Measurements from ENCODE around the gene RIT2. TPM values are rescaled to one million over a fixed set of nuclear protein-coding genes. Genes with fewer than 3 reads are reported as not detected.

RIT2 gene
- total and polyA plus RNA-seq, 2 experiments from 2014 or later, result not detected

GRCh38 chr18:42958353-42958752 is 157.1 kb downstream of the RIT2 start:
- no peak overlapping the region for H3K27ac ChIP-seq
- DNase-seq (ENCODE audit: low read depth in 1 of 2, low spot score in 1 of 2), result no peak
- H3K4me3 ChIP-seq, result no peak overlapping the region
- H3K27me3 ChIP-seq, result no peaks in the 10 kb centered on the region
- H3K9me3 ChIP-seq (ENCODE audit: low read depth), result no peaks in the 10 kb centered on the region
- H3K4me1 ChIP-seq (ENCODE audit: low read depth), result peaks cover 14% of the 10 kb centered on the region
- H3K36me3 ChIP-seq, result no peaks in the 10 kb centered on the region
- TF ChIP-seq, protein P1, sequence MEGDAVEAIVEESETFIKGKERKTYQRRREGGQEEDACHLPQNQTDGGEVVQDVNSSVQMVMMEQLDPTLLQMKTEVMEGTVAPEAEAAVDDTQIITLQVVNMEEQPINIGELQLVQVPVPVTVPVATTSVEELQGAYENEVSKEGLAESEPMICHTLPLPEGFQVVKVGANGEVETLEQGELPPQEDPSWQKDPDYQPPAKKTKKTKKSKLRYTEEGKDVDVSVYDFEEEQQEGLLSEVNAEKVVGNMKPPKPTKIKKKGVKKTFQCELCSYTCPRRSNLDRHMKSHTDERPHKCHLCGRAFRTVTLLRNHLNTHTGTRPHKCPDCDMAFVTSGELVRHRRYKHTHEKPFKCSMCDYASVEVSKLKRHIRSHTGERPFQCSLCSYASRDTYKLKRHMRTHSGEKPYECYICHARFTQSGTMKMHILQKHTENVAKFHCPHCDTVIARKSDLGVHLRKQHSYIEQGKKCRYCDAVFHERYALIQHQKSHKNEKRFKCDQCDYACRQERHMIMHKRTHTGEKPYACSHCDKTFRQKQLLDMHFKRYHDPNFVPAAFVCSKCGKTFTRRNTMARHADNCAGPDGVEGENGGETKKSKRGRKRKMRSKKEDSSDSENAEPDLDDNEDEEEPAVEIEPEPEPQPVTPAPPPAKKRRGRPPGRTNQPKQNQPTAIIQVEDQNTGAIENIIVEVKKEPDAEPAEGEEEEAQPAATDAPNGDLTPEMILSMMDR (IDR thresholded peaks at IDR 0.05; ENCODE audit: low read depth, low read length), result no peak

DNA sequence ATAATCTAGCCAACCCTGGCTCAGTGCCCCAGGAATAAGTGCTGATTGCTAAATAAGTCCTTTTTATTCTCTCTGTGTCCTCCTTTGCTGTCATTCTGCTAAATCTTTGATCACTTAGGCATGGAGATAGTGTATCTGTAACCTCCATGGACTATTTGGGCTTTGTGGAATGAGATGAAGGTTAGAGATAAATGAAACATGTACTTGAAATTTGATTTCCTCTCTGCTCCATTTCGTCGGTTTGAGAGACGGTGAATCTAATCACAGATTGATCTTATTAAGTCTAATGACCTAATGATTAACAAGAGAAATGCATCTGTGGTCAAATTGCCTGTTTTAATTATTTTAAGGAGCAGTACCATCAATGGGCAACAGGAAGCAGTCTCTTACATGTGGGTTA is 159.2 kb downstream of the RIT2 start:
- no peaks in the 10 kb centered on the region for H3K27me3 ChIP-seq
- no peaks in the 10 kb centered on the region for H3K9me3 ChIP-seq (ENCODE audit: low read depth)
- H3K4me1 ChIP-seq (ENCODE audit: low read depth), result peaks cover 14% of the 10 kb centered on the region
- no peak overlapping the region for H3K27ac ChIP-seq
- no peak for DNase-seq (ENCODE audit: low read depth in 1 of 2, low spot score in 1 of 2)
- no peak overlapping the region for H3K4me3 ChIP-seq
- TF ChIP-seq, protein P1 (IDR thresholded peaks at IDR 0.05; ENCODE audit: low read depth, low read length), result no peak
- H3K36me3 ChIP-seq, result no peaks in the 10 kb centered on the region

DNA sequence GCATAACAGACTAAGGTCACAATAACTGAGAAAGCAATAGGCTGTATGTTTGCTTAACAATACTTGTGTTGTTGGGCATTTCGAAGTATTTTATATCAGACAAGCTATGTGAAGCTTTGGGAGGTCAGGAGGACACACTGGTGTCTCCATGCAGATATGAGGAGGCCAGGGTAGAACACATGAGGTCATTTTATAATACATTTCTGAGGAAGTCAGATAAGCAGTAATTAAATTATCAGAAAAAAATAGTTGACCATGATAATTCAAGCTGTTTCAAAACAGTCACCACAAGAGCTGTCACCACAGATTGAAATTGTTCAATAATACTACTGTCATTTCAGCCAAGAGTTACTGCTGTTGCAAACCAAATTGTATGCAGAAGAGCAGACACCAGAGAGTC is 160.6 kb downstream of the RIT2 start:
- Histone ChIP-seq H3K4me3 (no peak overlapping the region), H3K36me3 (no peaks in the 10 kb centered on the region), H3K27me3 (no peaks in the 10 kb centered on the region), H3K4me1 (ENCODE audit: low read depth) (peaks cover 14% of the 10 kb centered on the region), H3K9me3 (ENCODE audit: low read depth) (no peaks in the 10 kb centered on the region), H3K27ac (no peak overlapping the region)
- TF ChIP-seq, protein P1 (IDR thresholded peaks at IDR 0.05; ENCODE audit: low read depth, low read length), result no peak
- no peak for DNase-seq (ENCODE audit: low read depth in 1 of 2, low spot score in 1 of 2)

DNA sequence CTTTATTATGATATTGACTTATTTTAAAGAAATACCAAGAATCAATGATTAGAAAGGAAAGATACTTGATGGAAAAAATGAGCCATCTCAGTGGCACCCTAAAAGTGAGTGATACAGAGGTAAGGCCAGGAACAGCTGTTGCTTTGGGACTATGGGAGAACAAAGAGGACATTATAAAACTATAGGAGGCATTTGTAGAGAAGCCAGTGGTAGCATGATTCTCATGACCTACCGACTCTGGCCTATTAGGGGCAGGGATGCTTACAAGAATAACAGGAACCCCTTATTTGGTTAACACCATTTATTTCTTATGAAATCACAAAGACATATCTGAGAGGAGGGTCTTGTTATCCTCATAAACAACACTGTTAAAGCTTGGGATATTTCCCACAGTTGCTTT is 162.2 kb downstream of the RIT2 start:
- Histone ChIP-seq H3K27ac (no peak overlapping the region), H3K9me3 (ENCODE audit: low read depth) (no peaks in the 10 kb centered on the region), H3K27me3 (no peaks in the 10 kb centered on the region), H3K4me3 (no peak overlapping the region), H3K4me1 (ENCODE audit: low read depth) (peaks cover 14% of the 10 kb centered on the region), H3K36me3 (no peaks in the 10 kb centered on the region)
- TF ChIP-seq, protein P1 (IDR thresholded peaks at IDR 0.05; ENCODE audit: low read depth, low read length), result no peak
- DNase-seq (ENCODE audit: low read depth in 1 of 2, low spot score in 1 of 2), result no peak

- DNase-seq (ENCODE audit: low read depth in 1 of 2, low spot score in 1 of 2), result no peak
- Histone ChIP-seq H3K4me1 (ENCODE audit: low read depth) (peaks cover 10% of the 10 kb centered on the region), H3K27ac (no peak overlapping the region), H3K4me3 (no peak overlapping the region), H3K9me3 (ENCODE audit: low read depth) (no peaks in the 10 kb centered on the region), H3K36me3 (no peaks in the 10 kb centered on the region), H3K27me3 (no peaks in the 10 kb centered on the region)
- TF ChIP-seq, protein P1 (IDR thresholded peaks at IDR 0.05; ENCODE audit: low read depth, low read length), result no peak
Measured at GRCh38 chr18:42950732-42951131, 164.8 kb downstream of the RIT2 start.

GRCh38 chr18:42948831-42949230 is 166.7 kb downstream of the RIT2 start:
- Histone ChIP-seq H3K4me3 (no peak overlapping the region), H3K4me1 (ENCODE audit: low read depth) (peaks cover 2% of the 10 kb centered on the region), H3K27ac (no peak overlapping the region), H3K9me3 (ENCODE audit: low read depth) (no peaks in the 10 kb centered on the region), H3K27me3 (no peaks in the 10 kb centered on the region), H3K36me3 (no peaks in the 10 kb centered on the region)
- TF ChIP-seq, protein P1 (IDR thresholded peaks at IDR 0.05; ENCODE audit: low read depth, low read length), result no peak
- DNase-seq (ENCODE audit: low read depth in 1 of 2, low spot score in 1 of 2), result no peak
